PC-3 (cell line): ENCODE measurements around the gene NTM.

ENCODE experiments used
- EZH2phosphoT487 ChIP-seq: fragments of 300-600 bp; sonication (generic); IDR thresholded peaks from 2 replicates; pipeline ENCODE4 v1.6.1; 2018; ENCODE audit warnings: mild to moderate bottlenecking, antibody characterized with exemption, low read length, borderline replicate concordance
- TF ChIP-seq, protein P1 (sequence below): fragments of 300-600 bp; sonication (generic); conservative IDR thresholded peaks from 2 replicates; pipeline ENCODE4 v1.5.1; 2017; ENCODE audit warnings: antibody characterized with exemption, low read depth, mild to moderate bottlenecking, low read length

DNA sequence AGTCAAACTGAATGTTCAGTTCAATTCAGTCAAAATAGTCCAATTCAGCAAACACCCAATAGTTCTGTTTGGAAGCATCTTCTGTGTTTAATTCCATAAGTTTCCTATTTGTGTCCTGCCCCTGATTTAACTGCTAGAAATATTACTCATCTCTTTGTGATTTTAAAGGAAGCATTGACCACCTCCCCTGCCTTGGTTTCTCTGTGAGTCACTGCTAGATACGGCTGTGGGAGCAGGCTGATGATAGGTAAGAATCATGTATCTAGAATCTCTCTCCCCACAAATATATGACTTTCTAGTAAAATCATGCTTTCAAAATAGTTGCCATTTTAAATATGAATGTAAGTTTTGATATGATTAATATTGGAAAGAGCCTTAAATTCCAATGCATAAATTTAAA is 888.5 kb downstream of the NTM start:
- no peak for TF ChIP-seq EZH2phosphoT487
- TF ChIP-seq, protein P1, sequence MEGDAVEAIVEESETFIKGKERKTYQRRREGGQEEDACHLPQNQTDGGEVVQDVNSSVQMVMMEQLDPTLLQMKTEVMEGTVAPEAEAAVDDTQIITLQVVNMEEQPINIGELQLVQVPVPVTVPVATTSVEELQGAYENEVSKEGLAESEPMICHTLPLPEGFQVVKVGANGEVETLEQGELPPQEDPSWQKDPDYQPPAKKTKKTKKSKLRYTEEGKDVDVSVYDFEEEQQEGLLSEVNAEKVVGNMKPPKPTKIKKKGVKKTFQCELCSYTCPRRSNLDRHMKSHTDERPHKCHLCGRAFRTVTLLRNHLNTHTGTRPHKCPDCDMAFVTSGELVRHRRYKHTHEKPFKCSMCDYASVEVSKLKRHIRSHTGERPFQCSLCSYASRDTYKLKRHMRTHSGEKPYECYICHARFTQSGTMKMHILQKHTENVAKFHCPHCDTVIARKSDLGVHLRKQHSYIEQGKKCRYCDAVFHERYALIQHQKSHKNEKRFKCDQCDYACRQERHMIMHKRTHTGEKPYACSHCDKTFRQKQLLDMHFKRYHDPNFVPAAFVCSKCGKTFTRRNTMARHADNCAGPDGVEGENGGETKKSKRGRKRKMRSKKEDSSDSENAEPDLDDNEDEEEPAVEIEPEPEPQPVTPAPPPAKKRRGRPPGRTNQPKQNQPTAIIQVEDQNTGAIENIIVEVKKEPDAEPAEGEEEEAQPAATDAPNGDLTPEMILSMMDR: no peak
